ENCODE measurements around the gene TNFRSF12A.

Gene TNFRSF12A

DNA sequence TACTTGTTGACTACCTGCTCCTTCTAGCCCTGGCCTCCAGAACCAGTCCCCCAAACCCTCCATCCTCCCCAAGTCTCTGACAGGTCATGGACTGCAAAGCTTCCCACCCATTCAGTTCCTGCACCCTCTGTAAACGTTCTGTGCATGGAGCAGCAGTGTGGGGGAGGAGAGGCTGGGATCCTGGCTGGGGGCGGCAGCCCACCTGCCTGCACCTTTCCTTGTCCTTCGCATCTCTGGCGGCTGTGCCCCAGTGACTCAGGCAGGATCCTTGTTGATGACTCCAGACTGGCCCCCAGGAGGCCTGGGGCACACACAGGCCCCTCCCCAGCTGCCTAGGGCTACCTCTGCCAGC lies 38.3 kb upstream of the TNFRSF12A start:
- H3K9me3 ChIP-seq (ENCODE audit: low read depth, low read length) = no peaks in the 10 kb centered on the region
- no peak overlapping the region for H3K4me3 ChIP-seq
- H3K9ac ChIP-seq (ENCODE audit: insufficient read length) = peak overlapping the region; percentile 39
- DNase-seq (ENCODE audit: low read depth, low spot score) = no peak
- TF ChIP-seq POLR2AphosphoS5 (IDR thresholded peaks at IDR 0.05; ENCODE audit: borderline replicate concordance, low read depth, low read length) (no peak), EZH2 (IDR thresholded peaks at IDR 0.05) (no peak), FOXP2 (optimal IDR thresholded peaks at IDR 0.05; ENCODE audit: control extremely low read depth, extremely low read length, insufficient read depth) (no peak)
- H3K27ac ChIP-seq = no peak overlapping the region
- no peaks in the 10 kb centered on the region; the same call in 1 of the 2 replicates for H3K36me3 ChIP-seq (ENCODE audit: insufficient read depth, low read length)

DNA sequence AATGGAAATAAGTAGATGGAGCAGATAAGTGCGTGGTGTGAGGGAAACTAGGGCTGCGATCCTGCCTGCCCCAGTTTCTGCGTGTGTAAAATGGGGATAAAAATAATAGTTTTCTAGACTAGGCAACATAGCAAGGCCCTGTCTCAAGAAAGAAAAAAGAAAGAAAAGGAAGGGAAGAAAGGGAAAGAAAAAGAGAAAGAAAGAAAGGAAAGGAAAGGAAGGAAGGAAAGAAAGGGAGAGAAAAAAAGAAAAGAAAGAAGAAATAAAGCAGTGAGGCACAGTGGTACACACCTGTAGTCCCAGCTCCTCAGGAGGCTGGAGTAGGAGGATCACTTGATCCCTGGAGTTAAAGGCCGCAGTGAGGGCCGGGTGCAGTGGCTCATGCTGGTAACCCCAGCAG lies 37.8 kb upstream of the TNFRSF12A start:
- Histone ChIP-seq H3K9ac (ENCODE audit: insufficient read length) (no peak overlapping the region), H3K9me3 (ENCODE audit: low read depth, low read length) (no peaks in the 10 kb centered on the region), H3K36me3 (ENCODE audit: insufficient read depth, low read length) (no peaks in the 10 kb centered on the region; the same call in 1 of the 2 replicates), H3K27ac (peak overlapping the region; percentile 11; the same call in 1 of the 2 replicates), H3K4me3 (no peak overlapping the region)
- TF ChIP-seq EZH2 (IDR thresholded peaks at IDR 0.05) (no peak), FOXP2 (optimal IDR thresholded peaks at IDR 0.05; ENCODE audit: control extremely low read depth, extremely low read length, insufficient read depth) (no peak), POLR2AphosphoS5 (IDR thresholded peaks at IDR 0.05; ENCODE audit: borderline replicate concordance, low read depth, low read length) (no peak)
- DNase-seq (ENCODE audit: low read depth, low spot score) = no peak

DNA sequence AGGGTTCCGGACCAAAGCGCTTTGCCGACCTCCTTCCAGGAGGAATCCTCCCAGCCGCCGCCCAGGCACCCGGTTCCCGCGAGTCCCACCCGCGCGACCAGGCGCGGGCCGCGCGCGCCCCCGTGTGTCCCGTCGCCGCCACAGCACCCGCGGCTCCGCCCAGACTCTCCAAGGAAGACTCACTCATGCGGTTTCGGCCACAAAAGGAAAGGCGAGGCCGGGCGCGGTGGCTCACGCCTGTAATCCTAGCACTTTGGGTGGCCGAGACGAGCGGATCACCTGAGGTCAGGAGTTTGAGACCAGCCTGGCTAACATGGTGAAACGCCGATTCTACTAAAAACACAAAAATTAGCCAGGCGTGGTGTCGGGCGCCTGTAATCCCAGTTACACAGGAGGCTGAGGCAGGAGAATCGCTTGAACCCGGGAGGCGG lies 36.4 kb upstream of the TNFRSF12A start:
- Histone ChIP-seq H3K27ac (no peak overlapping the region), H3K9me3 (ENCODE audit: low read depth, low read length) (no peaks in the 10 kb centered on the region), H3K4me3 (peak overlapping the region; percentile 66), H3K9ac (ENCODE audit: insufficient read length) (no peak overlapping the region), H3K36me3 (ENCODE audit: insufficient read depth, low read length) (no peaks in the 10 kb centered on the region)
- no peak for DNase-seq (ENCODE audit: low read depth, low spot score)
- no peak for TF ChIP-seq FOXP2 (optimal IDR thresholded peaks at IDR 0.05; ENCODE audit: control extremely low read depth, extremely low read length, insufficient read depth)
- no peak for TF ChIP-seq POLR2AphosphoS5 (IDR thresholded peaks at IDR 0.05; ENCODE audit: borderline replicate concordance, low read depth, low read length)
- no peak for TF ChIP-seq EZH2 (IDR thresholded peaks at IDR 0.05)

DNA sequence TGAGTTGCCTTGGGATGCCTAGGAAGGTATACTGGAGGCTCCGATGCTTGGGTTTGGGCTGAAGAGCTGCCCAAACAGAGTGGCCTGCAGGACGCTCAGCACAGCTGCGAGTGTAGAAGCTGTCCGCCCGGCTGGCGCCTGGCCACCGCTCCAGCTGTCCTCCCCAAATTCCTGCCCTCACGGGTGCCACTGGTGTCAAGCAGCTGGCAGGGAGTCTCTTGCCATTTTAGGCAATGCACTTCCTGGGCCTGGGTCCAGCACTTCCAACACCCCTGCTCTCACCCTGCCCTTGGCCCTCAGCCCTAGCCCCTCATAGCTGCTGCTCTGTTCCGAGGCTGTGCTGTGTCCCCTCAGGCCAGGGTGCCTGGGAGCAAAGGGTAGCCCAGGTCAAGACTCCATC lies 34.7 kb upstream of the TNFRSF12A start:
- H3K4me3 ChIP-seq = no peak overlapping the region
- no peak for DNase-seq (ENCODE audit: low read depth, low spot score)
- no peak overlapping the region for H3K27ac ChIP-seq
- no peak for TF ChIP-seq EZH2 (IDR thresholded peaks at IDR 0.05)
- TF ChIP-seq FOXP2 (optimal IDR thresholded peaks at IDR 0.05; ENCODE audit: control extremely low read depth, extremely low read length, insufficient read depth) = no peak
- TF ChIP-seq POLR2AphosphoS5 (IDR thresholded peaks at IDR 0.05; ENCODE audit: borderline replicate concordance, low read depth, low read length) = no peak
- H3K36me3 ChIP-seq (ENCODE audit: insufficient read depth, low read length) = no peaks in the 10 kb centered on the region
- no peak overlapping the region for H3K9ac ChIP-seq (ENCODE audit: insufficient read length)
- H3K9me3 ChIP-seq (ENCODE audit: low read depth, low read length) = no peaks in the 10 kb centered on the region

DNA sequence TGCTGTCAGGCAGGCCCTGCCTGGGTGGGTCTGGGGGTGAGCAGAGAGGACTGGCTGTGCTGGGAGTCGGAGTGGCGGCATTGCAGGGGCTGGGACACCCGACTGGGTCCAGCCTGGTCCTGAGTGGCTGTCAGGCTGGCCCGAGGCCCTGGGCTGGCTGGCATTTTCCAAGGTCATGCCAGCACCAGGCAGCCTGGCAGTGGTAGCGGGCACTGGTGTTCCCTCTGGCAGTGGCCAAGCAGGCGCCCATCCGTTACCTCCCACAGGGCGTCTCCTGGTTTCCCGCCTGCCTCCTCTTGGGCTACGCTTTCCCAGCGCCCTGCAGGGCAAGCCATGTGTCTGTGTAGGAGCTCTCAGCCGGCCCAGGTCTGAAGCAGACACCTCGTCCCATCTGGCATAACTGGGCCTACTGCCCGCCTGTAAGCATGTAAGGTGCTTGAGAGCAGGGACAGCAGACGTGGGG lies 34.2 kb upstream of the TNFRSF12A start:
- Histone ChIP-seq H3K9me3 (ENCODE audit: low read depth, low read length) (no peaks in the 10 kb centered on the region), H3K4me3 (no peak overlapping the region), H3K36me3 (ENCODE audit: insufficient read depth, low read length) (no peaks in the 10 kb centered on the region), H3K9ac (ENCODE audit: insufficient read length) (no peak overlapping the region), H3K27ac (no peak overlapping the region)
- TF ChIP-seq FOXP2 (optimal IDR thresholded peaks at IDR 0.05; ENCODE audit: control extremely low read depth, extremely low read length, insufficient read depth) (no peak), POLR2AphosphoS5 (IDR thresholded peaks at IDR 0.05; ENCODE audit: borderline replicate concordance, low read depth, low read length) (no peak)
- no peak for DNase-seq (ENCODE audit: low read depth, low spot score)

DNA sequence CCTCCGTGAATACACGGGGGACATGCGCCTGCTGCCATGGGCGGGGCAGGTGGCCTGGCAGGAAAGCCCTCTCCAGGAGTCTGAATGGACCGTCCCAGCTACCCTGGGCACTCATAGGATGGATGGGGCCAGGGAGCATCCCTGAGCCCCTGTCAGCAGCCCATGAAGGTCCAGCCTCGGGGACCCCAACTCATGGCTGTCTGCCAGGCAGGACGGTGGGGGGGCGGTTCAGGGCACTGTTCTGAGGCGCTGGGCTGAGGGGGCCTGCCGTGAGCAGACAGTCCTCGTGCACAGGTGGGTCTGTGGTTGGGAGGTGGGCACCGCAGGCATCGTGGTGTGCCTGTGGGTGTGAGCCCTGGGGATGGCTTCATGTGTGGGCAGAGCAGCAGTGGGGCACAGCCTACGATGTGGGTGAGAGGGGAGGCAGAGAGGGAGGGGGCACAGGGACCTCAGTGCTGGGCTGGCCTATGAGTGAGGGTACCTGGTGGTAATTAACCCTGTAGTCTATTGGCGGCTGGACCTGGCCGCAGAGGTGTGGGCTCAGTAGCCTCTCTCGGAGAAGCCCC lies 33.5 kb upstream of the TNFRSF12A start:
- H3K9ac ChIP-seq (ENCODE audit: insufficient read length) = no peak overlapping the region
- no peak overlapping the region for H3K4me3 ChIP-seq
- H3K27ac ChIP-seq = no peak overlapping the region
- H3K9me3 ChIP-seq (ENCODE audit: low read depth, low read length) = no peaks in the 10 kb centered on the region
- no peaks in the 10 kb centered on the region for H3K36me3 ChIP-seq (ENCODE audit: insufficient read depth, low read length)
- no peak for TF ChIP-seq POLR2AphosphoS5 (IDR thresholded peaks at IDR 0.05; ENCODE audit: borderline replicate concordance, low read depth, low read length)
- TF ChIP-seq FOXP2 (optimal IDR thresholded peaks at IDR 0.05; ENCODE audit: control extremely low read depth, extremely low read length, insufficient read depth) = no peak
- no peak for TF ChIP-seq EZH2 (IDR thresholded peaks at IDR 0.05)
- DNase-seq (ENCODE audit: low read depth, low spot score) = no peak

DNA sequence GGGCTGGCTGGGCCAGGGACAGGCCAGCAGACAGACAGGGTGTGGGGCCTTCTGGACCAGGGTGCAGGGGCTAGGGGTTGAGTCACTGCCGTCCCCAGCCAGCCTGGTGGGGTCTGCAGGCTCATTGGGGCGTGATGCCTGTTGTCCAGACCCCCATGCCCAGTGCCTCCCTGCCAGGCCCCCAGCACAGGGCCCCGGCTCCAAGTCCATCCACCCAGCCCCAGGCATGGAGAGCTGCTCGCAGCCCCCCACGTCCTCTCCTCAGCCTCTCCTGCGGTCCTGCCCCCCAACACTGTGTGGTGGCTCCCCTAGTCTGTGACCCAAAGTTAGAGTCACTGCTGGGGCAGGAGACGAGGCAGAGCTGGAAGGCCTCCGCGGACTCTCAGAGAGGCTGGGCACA lies 32.9 kb upstream of the TNFRSF12A start:
- no peak for TF ChIP-seq POLR2AphosphoS5 (IDR thresholded peaks at IDR 0.05; ENCODE audit: borderline replicate concordance, low read depth, low read length)
- TF ChIP-seq EZH2 (IDR thresholded peaks at IDR 0.05) = no peak
- no peak for TF ChIP-seq FOXP2 (optimal IDR thresholded peaks at IDR 0.05; ENCODE audit: control extremely low read depth, extremely low read length, insufficient read depth)
- no peaks in the 10 kb centered on the region for H3K9me3 ChIP-seq (ENCODE audit: low read depth, low read length)

DNA sequence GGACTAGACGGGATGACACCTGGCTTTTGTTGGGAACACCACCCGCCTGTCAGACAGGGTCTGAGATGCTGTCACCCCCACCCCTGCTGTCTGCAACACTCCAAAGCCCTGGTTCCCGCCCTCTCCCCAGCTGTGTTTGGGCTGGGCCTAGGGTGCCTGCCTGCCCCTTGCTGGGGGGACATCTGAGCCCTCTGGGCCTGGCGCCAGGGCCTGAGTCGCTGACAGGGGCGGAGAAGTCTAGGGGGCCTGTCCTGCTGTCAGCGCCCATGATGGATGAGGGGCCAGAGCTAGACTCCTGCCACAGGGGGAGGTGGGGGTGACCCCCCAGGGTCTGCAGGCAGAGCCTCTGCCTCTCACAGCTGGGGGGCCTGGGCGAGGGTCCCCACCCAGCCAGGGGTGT lies 32.3 kb upstream of the TNFRSF12A start:
- DNase-seq (ENCODE audit: low read depth, low spot score) = no peak
- no peak overlapping the region for H3K27ac ChIP-seq
- H3K9me3 ChIP-seq (ENCODE audit: low read depth, low read length) = no peaks in the 10 kb centered on the region
- H3K9ac ChIP-seq (ENCODE audit: insufficient read length) = no peak overlapping the region
- H3K36me3 ChIP-seq (ENCODE audit: insufficient read depth, low read length) = no peaks in the 10 kb centered on the region
- H3K4me3 ChIP-seq = no peak overlapping the region
- TF ChIP-seq FOXP2 (optimal IDR thresholded peaks at IDR 0.05; ENCODE audit: control extremely low read depth, extremely low read length, insufficient read depth) = no peak
- no peak for TF ChIP-seq EZH2 (IDR thresholded peaks at IDR 0.05)
- TF ChIP-seq POLR2AphosphoS5 (IDR thresholded peaks at IDR 0.05; ENCODE audit: borderline replicate concordance, low read depth, low read length) = no peak

More for the DNA sequence above, 32.9 kb upstream of the TNFRSF12A start:
- no peak for DNase-seq (ENCODE audit: low read depth, low spot score)
- no peak overlapping the region for H3K27ac ChIP-seq
- no peak overlapping the region for H3K4me3 ChIP-seq
- H3K9ac ChIP-seq (ENCODE audit: insufficient read length) = no peak overlapping the region
- H3K36me3 ChIP-seq (ENCODE audit: insufficient read depth, low read length) = no peaks in the 10 kb centered on the region

DNA sequence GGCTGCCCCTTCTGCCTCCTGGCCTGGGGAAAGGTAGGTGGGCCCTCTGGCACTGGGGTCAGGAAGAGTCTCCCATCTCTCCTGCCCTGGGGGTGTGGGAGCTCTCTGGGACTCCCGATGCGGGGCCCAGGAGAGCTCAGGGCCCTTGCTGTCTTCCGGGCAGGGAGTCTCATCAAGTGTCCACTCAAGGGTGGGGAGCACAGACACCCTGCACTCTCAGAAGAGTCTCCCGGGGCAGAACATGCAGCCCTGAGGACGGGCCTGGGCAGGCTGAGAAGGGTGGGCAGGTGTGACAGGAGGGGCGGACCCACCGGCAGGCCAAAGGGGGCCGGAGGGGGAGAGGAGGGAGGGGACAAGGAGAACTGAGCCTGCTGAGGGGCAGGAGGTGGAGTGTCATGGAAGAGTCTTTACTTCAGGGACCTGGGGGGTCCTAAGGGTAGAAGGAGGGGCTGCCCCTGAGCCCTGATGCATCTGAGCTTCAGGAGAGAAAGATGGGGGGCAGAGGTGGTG lies 31.5 kb upstream of the TNFRSF12A start:
- Histone ChIP-seq H3K4me3 (no peak overlapping the region), H3K9ac (ENCODE audit: insufficient read length) (no peak overlapping the region), H3K9me3 (ENCODE audit: low read depth, low read length) (no peaks in the 10 kb centered on the region), H3K36me3 (ENCODE audit: insufficient read depth, low read length) (no peaks in the 10 kb centered on the region), H3K27ac (no peak overlapping the region)
- DNase-seq (ENCODE audit: low read depth, low spot score) = no peak
- TF ChIP-seq POLR2AphosphoS5 (IDR thresholded peaks at IDR 0.05; ENCODE audit: borderline replicate concordance, low read depth, low read length) (no peak), EZH2 (IDR thresholded peaks at IDR 0.05) (no peak), FOXP2 (optimal IDR thresholded peaks at IDR 0.05; ENCODE audit: control extremely low read depth, extremely low read length, insufficient read depth) (no peak)

Data from SK-N-MC (cell line).